GM23248 (cell line): ENCODE measurements around the gene SRCIN1. TPM values are rescaled to one million over a fixed set of nuclear protein-coding genes. Genes with fewer than 3 reads are reported as not detected.
A peak's percentile ranks its signal among the peaks of the same experiment; 100 is the strongest.

Source experiments
- DNase-seq: peaks from one replicate; pipeline ENCODE4 v3.0.0-alpha.2; 2015
- H2AFZ ChIP-seq: fragments of 200-600 bp; sonication (generic); 2 replicates; pipeline ENCODE4 v1.6.1; 2016; ENCODE audit warnings: antibody characterized with exemption
- H3F3A ChIP-seq: fragments of 200-600 bp; sonication (generic); 2 replicates; pipeline ENCODE4 v1.6.1; 2016; ENCODE audit warnings: mild to moderate bottlenecking, antibody characterized with exemption, mixed run types; ENCODE audit not compliant: insufficient read depth
- H3K27ac ChIP-seq: fragments of 200-600 bp; sonication (generic); 2 replicates; pipeline ENCODE4 v1.5.1; 2016; ENCODE audit warnings: mild to moderate bottlenecking
- H3K27me3 ChIP-seq: fragments of 200-600 bp; sonication (generic); replicated peaks from 2 replicates; pipeline ENCODE4 v1.6.1; 2016; ENCODE audit warnings: mild to moderate bottlenecking; ENCODE audit not compliant: insufficient read depth
- H3K36me3 ChIP-seq: fragments of 200-600 bp; sonication (generic); 2 replicates; pipeline ENCODE4 v1.6.1; 2016; ENCODE audit warnings: low read depth, mild to moderate bottlenecking
- H3K4me1 ChIP-seq: fragments of 200-600 bp; sonication (generic); 2 replicates; pipeline ENCODE4 v1.6.1; 2016; ENCODE audit warnings: mild to moderate bottlenecking; ENCODE audit not compliant: insufficient read depth
- H3K4me2 ChIP-seq: fragments of 200-600 bp; sonication (generic); one replicate; pipeline ENCODE4 v1.6.1; 2016; ENCODE audit warnings: mild to moderate bottlenecking; ENCODE audit not compliant: unreplicated experiment
- H3K4me3 ChIP-seq: fragments of 200-600 bp; sonication (generic); 2 replicates; pipeline ENCODE4 v1.5.1; 2016; ENCODE audit warnings: mild to moderate bottlenecking
- H3K79me2 ChIP-seq: fragments of 200-600 bp; sonication (generic); 2 replicates; pipeline ENCODE4 v1.6.1; 2016; ENCODE audit warnings: mild to moderate bottlenecking; ENCODE audit not compliant: insufficient read depth
- H3K9ac ChIP-seq: fragments of 200-600 bp; sonication (generic); 2 replicates; pipeline ENCODE4 v1.6.1; 2016; ENCODE audit warnings: mild to moderate bottlenecking
- H3K9me2 ChIP-seq: fragments of 200-600 bp; sonication (generic); 2 replicates; pipeline ENCODE4 v1.6.1; 2016; ENCODE audit warnings: mixed run types, mild to moderate bottlenecking, moderate library complexity; ENCODE audit not compliant: insufficient read depth
- H3K9me3 ChIP-seq: fragments of 200-600 bp; sonication (generic); one replicate; pipeline ENCODE4 v1.6.1; 2017; ENCODE audit warnings: low read depth
- H4K20me1 ChIP-seq: fragments of 200-600 bp; sonication (generic); 2 replicates; pipeline ENCODE4 v1.6.0; 2016; ENCODE audit not compliant: insufficient read depth
- EZH2 ChIP-seq: fragments of 200-600 bp; sonication (generic); IDR thresholded peaks from 2 replicates; pipeline ENCODE4 v1.6.1; 2018; ENCODE audit warnings: antibody characterized with exemption, mild to moderate bottlenecking; ENCODE audit not compliant: insufficient read depth, poor library complexity, severe bottlenecking
- EZH2phosphoT487 ChIP-seq: fragments of 200-600 bp; sonication (generic); IDR thresholded peaks from 2 replicates; pipeline ENCODE4 v1.6.1; 2018; ENCODE audit warnings: antibody characterized with exemption, moderate library complexity, mild to moderate bottlenecking, low read depth; ENCODE audit not compliant: insufficient read depth
- WGBS, 2 experiments: methylation state at CpG; one replicate each; pipeline ENCODE4 v1.1.6; 2015 to 2017; ENCODE audit warnings: low lambda C conversion rate in 2 of 2, low coverage in 1 of 2; ENCODE audit errors: missing lambda C conversion rate in 2 of 2; 5-methylcytosine and 5-hydroxymethylcytosine counted together
- in situ Hi-C: fragments of 300-500 bp; cut with MboI; formaldehyde crosslinking; loops from 2 replicates; pipeline ENCODE4 v1.15.0; 2020
- polyA plus RNA-seq: library from polyadenylated mRNA; unstranded; fragments of >200 nt; fragmentation: Nextera tagmentation; extraction: Ambion mirVana; gene quantifications from 2 replicates; pipeline ENCODE4 v1.2.1, GENCODE V29; 2016
- total RNA-seq: library from RNA; depleted of rRNA; stranded (reverse); fragments of >200 nt; shearing (Covaris generic); gene quantifications from 2 replicates; pipeline ENCODE4 v1.2.3, GENCODE V29; 2014

The SRCIN1 gene
- total and polyA plus RNA-seq, 2 experiments from 2014 or later: not detected

- no peaks in the 10 kb centered on the region for H3K9me2 ChIP-seq
- H3K79me2 ChIP-seq: no peaks in the 10 kb centered on the region
- TF ChIP-seq EZH2 (no peak), EZH2phosphoT487 (no peak)
- 48 to 57% methylated on average over 8 of the region's 8 CpGs for WGBS, 2 experiments
- H3K4me1 ChIP-seq: no peaks in the 10 kb centered on the region
- H3F3A ChIP-seq: no peaks in the 10 kb centered on the region
- H3K27me3 ChIP-seq: peaks cover 29% of the 10 kb centered on the region
- H3K4me2 ChIP-seq: no peak overlapping the region
- H3K9ac ChIP-seq: no peak overlapping the region
- H2AFZ ChIP-seq: no peak overlapping the region
- H3K27ac ChIP-seq: no peak overlapping the region
- H4K20me1 ChIP-seq: no peaks in the 10 kb centered on the region
- no peaks in the 10 kb centered on the region for H3K9me3 ChIP-seq
- in situ Hi-C loops: no loop called here
- H3K4me3 ChIP-seq: no peak overlapping the region
- no peak for DNase-seq
- H3K36me3 ChIP-seq: no peaks in the 10 kb centered on the region
These were observed 4.8 kb downstream of the SRCIN1 start for GRCh38 chr17:38600906-38601305.

- Histone ChIP-seq H4K20me1 (no peaks in the 10 kb centered on the region), H3K4me2 (no peak overlapping the region), H3K79me2 (no peaks in the 10 kb centered on the region), H3K9ac (no peak overlapping the region), H3K27me3 (peaks cover 28% of the 10 kb centered on the region), H2AFZ (no peak overlapping the region), H3K4me1 (no peaks in the 10 kb centered on the region), H3K9me2 (no peaks in the 10 kb centered on the region), H3F3A (no peaks in the 10 kb centered on the region), H3K4me3 (no peak overlapping the region), H3K36me3 (no peaks in the 10 kb centered on the region), H3K9me3 (no peaks in the 10 kb centered on the region), H3K27ac (no peak overlapping the region)
- WGBS, 2 experiments: 77 to 88% methylated on average over 4 of the region's 4 CpGs
- in situ Hi-C loops: no loop called here
- TF ChIP-seq EZH2: no peak
- no peak for TF ChIP-seq EZH2phosphoT487
- DNase-seq: no peak
These were observed 5.3 kb downstream of the SRCIN1 start for GRCh38 chr17:38600416-38600815.

- H3K4me2 ChIP-seq: no peak overlapping the region
- TF ChIP-seq EZH2 (no peak), EZH2phosphoT487 (no peak)
- no peaks in the 10 kb centered on the region for H3F3A ChIP-seq
- H3K9me2 ChIP-seq: no peaks in the 10 kb centered on the region
- H3K27ac ChIP-seq: no peak overlapping the region
- H3K27me3 ChIP-seq: peaks cover 28% of the 10 kb centered on the region
- DNase-seq: no peak
- no peaks in the 10 kb centered on the region for H4K20me1 ChIP-seq
- H2AFZ ChIP-seq: no peak overlapping the region
- 76 to 78% methylated on average over 9 of the region's 9 CpGs for WGBS, 2 experiments
- no peaks in the 10 kb centered on the region for H3K9me3 ChIP-seq
- H3K4me1 ChIP-seq: no peaks in the 10 kb centered on the region
- no peak overlapping the region for H3K9ac ChIP-seq
- H3K4me3 ChIP-seq: no peak overlapping the region
- H3K36me3 ChIP-seq: no peaks in the 10 kb centered on the region
- in situ Hi-C loops: no loop called here
- H3K79me2 ChIP-seq: no peaks in the 10 kb centered on the region
These were observed 6.3 kb downstream of the SRCIN1 start for GRCh38 chr17:38599398-38599856.

- WGBS, 2 experiments: 63 to 65% methylated on average over 3 of the region's 3 CpGs
- no peaks in the 10 kb centered on the region for H3K4me1 ChIP-seq
- H3K79me2 ChIP-seq: no peaks in the 10 kb centered on the region
- no peaks in the 10 kb centered on the region for H3K9me3 ChIP-seq
- no peak overlapping the region for H2AFZ ChIP-seq
- no peaks in the 10 kb centered on the region for H4K20me1 ChIP-seq
- H3K9ac ChIP-seq: no peak overlapping the region
- no peaks in the 10 kb centered on the region for H3K9me2 ChIP-seq
- no peak overlapping the region for H3K27ac ChIP-seq
- no peak overlapping the region for H3K4me3 ChIP-seq
- H3K36me3 ChIP-seq: no peaks in the 10 kb centered on the region
- TF ChIP-seq EZH2 (no peak), EZH2phosphoT487 (no peak)
- no peaks in the 10 kb centered on the region for H3F3A ChIP-seq
- H3K4me2 ChIP-seq: no peak overlapping the region
- peaks cover 32% of the 10 kb centered on the region for H3K27me3 ChIP-seq
- no peak for DNase-seq
- in situ Hi-C loops: no loop called here
These were observed 6.8 kb downstream of the SRCIN1 start for GRCh38 chr17:38598995-38599394.

GRCh38 chr17:38598536-38598935 lies 7.2 kb downstream of the SRCIN1 start:
- H3K4me2 ChIP-seq: no peak overlapping the region

More at GRCh38 chr17:38598536-38598935, 7.2 kb downstream of the SRCIN1 start:
- Histone ChIP-seq H3K4me3 (no peak overlapping the region), H3K9ac (no peak overlapping the region), H4K20me1 (no peaks in the 10 kb centered on the region), H3K9me2 (no peaks in the 10 kb centered on the region), H3K36me3 (no peaks in the 10 kb centered on the region), H3K4me1 (no peaks in the 10 kb centered on the region), H2AFZ (no peak overlapping the region), H3K27ac (no peak overlapping the region), H3F3A (no peaks in the 10 kb centered on the region), H3K27me3 (peaks cover 32% of the 10 kb centered on the region), H3K9me3 (no peaks in the 10 kb centered on the region), H3K79me2 (no peaks in the 10 kb centered on the region)
- DNase-seq: peak; percentile 53
- WGBS, 2 experiments: 23 to 28% methylated on average over 4 of the region's 4 CpGs
- no peak for TF ChIP-seq EZH2
- no peak for TF ChIP-seq EZH2phosphoT487
- in situ Hi-C loops: no loop called here
